Kidney epithelial cell (primary cell): ENCODE results near the gene XIST. TPM values are rescaled to one million over a fixed set of nuclear protein-coding genes. Genes with fewer than 3 reads are reported as not detected.

Experiments used
- DNase-seq: peaks from one replicate; pipeline ENCODE4 v3.0.0-alpha.2; 2010; ENCODE audit warnings: low read depth
- H3K27me3 ChIP-seq: 2 replicates; pipeline ENCODE4 v1.6.0; 2011; ENCODE audit warnings: low read length; ENCODE audit not compliant: control insufficient read depth, insufficient read depth
- H3K36me3 ChIP-seq: 2 replicates; pipeline ENCODE4 v1.5.1; 2011; ENCODE audit warnings: low read length; ENCODE audit not compliant: control insufficient read depth, insufficient read depth
- H3K4me3 ChIP-seq: 2 replicates; pipeline ENCODE4 v1.5.1; 2011; ENCODE audit warnings: low read depth, mild to moderate bottlenecking, control low read depth, low read length
- total RNA-seq: library from RNA; depleted of rRNA; stranded (reverse); fragments of >200 nt; gene quantifications from 2 replicates; pipeline ENCODE4 v1.2.3, GENCODE V29; 2015
- TF ChIP-seq, protein P1 (sequence below): IDR thresholded peaks from 2 replicates; pipeline ENCODE4 v1.5.1; 2011; ENCODE audit warnings: mild to moderate bottlenecking, moderate library complexity, low read length, control low read depth, inconsistent platforms; ENCODE audit not compliant: insufficient read depth, poor library complexity, severe bottlenecking

The XIST gene
- total RNA-seq, 1 donor from 2014 or later: not detected

DNA sequence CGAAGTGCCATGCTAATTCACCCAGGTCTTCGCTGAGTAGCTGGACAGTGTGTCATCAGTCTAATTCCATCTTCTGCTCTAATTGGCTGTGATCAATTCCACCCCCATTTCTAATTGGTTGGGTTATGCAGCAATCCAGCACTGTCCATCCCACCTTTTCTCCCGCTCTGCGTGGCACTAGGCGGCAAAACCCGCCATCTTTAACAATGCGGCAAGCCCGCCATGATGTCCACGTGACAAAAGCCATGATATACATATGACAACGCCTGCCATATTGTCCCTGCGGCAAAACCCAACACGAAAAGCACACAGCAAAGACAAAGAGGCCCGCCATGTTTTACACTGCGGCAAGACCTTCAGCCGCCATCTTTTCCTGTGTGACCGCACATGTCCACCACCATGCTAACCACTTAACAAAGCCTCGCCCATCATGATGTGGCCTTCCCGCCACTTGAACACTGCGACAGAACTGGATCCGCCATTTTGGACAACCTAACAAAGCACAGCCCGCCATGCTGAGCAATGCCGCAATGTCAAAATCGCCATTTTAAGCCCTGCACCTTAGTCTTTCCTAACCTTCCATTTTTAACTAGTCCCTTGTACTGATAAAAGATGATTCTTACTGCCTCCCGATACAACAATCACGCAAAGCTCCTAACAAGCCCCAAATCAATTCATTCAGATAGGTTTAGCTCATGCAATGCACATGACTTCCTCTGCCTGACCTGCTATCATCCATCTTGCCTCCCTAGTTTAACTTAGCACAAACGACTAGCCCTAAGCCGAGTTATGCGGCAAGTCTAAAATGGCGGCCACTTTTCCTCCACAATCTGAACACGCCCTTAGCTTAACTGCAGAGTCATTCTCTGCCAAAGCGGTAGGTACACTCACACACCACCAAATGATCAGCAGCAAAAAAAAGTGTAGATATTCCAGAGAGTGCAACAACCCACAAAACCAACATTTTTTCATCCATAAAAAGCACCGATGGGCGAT lies 1.2 kb downstream of the XIST start:
- Histone ChIP-seq H3K4me3 (peak overlapping the region; percentile 76), H3K36me3 (no peaks in the 10 kb centered on the region), H3K27me3 (no peaks in the 10 kb centered on the region)
- TF ChIP-seq, protein P1, sequence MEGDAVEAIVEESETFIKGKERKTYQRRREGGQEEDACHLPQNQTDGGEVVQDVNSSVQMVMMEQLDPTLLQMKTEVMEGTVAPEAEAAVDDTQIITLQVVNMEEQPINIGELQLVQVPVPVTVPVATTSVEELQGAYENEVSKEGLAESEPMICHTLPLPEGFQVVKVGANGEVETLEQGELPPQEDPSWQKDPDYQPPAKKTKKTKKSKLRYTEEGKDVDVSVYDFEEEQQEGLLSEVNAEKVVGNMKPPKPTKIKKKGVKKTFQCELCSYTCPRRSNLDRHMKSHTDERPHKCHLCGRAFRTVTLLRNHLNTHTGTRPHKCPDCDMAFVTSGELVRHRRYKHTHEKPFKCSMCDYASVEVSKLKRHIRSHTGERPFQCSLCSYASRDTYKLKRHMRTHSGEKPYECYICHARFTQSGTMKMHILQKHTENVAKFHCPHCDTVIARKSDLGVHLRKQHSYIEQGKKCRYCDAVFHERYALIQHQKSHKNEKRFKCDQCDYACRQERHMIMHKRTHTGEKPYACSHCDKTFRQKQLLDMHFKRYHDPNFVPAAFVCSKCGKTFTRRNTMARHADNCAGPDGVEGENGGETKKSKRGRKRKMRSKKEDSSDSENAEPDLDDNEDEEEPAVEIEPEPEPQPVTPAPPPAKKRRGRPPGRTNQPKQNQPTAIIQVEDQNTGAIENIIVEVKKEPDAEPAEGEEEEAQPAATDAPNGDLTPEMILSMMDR: no peak
- peak; percentile 84 for DNase-seq

DNA sequence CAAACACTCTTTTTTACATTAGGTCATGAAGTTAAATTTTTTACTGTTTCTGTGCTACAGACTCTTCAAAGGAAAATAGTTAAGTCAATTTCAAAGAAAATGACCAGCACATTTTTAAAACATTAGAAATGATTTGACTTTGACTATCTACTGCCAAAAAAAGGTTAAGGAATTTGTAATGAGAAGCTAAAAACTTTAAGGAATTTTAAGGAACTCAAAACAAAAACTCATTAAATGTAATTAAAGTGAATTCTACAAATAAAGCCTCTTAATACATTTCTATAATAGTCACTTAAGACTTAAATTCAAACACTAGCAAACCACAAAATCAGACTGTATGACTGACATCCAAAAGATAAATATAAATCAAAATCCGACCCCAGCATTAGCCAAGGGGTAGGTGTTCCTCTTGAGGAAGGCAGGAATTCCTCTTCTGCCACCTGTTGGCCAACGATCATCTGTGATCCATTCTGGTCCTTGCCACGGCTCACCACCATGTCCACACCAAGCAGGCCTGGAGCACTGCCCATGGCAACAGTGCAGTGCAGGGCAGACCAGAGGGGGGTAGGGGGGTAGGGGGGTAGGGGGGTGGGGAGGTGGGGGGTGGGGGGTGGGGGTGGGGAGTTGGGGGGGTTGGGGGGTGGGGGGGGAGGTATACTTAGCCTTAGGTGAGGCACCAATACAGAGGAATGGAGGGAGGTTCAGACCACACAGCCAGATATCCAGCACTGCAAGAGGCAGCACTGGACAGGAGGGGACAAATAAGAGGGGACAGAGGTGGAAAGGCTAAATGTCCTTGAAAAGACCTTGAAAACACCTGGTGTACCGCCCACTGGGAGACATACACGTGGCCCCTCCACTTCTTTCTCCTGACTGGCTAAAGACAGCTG lies 2.1 kb downstream of the XIST start:
- Histone ChIP-seq H3K36me3 (no peaks in the 10 kb centered on the region), H3K4me3 (peak overlapping the region; percentile 60), H3K27me3 (no peaks in the 10 kb centered on the region)
- no peak for DNase-seq
- TF ChIP-seq, protein P1: peak; percentile 42

DNA sequence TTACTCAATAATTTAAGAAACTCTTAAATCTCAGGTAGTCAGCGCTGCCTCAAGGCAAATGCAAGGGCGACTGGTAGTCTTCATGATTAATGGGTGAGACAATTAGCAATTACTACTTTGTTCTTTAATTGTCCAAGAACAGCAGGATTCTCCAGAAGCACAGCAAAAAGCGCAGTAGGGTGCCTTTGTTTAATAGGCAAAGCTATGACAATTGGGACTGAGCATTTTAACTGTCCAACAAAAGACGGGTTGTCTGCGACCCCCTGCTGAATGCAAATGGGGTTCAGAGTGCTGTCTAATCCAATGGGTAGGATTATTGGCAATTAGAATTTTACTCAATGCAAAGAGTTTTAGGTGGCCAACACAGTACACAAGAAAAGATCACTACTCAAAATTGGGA lies 3.4 kb downstream of the XIST start:
- DNase-seq: no peak
- TF ChIP-seq, protein P1: no peak
- no peaks in the 10 kb centered on the region for H3K36me3 ChIP-seq
- H3K4me3 ChIP-seq: peak overlapping the region; percentile 42
- no peaks in the 10 kb centered on the region for H3K27me3 ChIP-seq

DNA sequence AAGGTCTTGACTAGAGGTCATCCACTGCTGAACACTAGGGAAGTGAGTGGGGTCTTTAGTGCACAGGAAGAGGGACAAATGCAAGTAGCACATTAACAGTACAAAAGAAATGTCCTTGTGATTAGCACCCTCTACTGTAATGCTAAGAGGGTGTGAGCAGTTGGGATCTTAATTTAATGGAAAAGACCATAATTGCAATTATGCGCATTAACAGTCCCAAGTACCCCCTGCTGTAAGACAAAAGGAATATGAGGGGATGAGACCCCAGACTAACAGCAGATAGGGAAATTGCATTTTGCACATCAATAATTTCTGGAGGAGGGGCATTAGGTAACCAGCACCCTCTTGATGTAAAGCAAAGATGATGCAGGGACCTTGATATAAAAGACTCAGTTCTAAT lies 4.5 kb downstream of the XIST start:
- TF ChIP-seq, protein P1: no peak
- no peaks in the 10 kb centered on the region for H3K36me3 ChIP-seq
- DNase-seq: no peak
- H3K4me3 ChIP-seq: no peak overlapping the region
- no peaks in the 10 kb centered on the region for H3K27me3 ChIP-seq

DNA sequence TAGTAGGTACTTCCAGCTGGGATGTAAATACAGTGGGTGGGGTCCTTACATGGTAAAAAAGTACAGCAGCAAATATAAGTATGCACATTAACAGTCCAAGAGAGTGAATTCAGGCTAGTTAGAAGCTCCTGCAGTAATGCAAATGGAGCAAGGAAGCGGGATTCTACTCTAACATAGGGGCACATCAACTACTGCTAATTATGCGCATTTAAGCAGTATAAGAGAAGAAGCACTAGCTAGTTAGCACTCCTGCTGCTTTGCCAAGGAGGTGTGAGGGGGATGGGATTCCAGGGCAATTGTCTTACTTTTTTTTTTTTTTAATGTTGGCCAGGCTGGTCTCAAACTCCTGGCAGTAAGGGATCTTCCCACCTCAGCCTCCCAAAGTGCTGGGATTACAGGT lies 5.4 kb downstream of the XIST start:
- no peaks in the 10 kb centered on the region for H3K27me3 ChIP-seq

More for the DNA sequence above, 5.4 kb downstream of the XIST start:
- no peak for DNase-seq
- no peak overlapping the region for H3K4me3 ChIP-seq
- H3K36me3 ChIP-seq: no peaks in the 10 kb centered on the region
- TF ChIP-seq, protein P1: no peak
